Body of pancreas (tissue), 4 donors: ENCODE measurements around the gene DEDD.

Experiments
- CTCF ChIP-seq, 7 experiments: fragments of 450-650 bp in 4 of 7; fragments of 200-600 bp in 3 of 7; sonication (generic) in 3 of 7; IDR thresholded peaks; one replicate each; pipeline ENCODE4 v1.5.1; 2016 to 2019; ENCODE audit warnings: antibody characterized with exemption in 7 of 7
- POLR2A ChIP-seq, 3 donors: fragments of 450-650 bp; IDR thresholded peaks; one replicate each; pipeline ENCODE4 v1.6.1; 2016; ENCODE audit warnings: antibody characterized with exemption in 3 of 3, mild to moderate bottlenecking in 2 of 3

- TF ChIP-seq CTCF (IDR thresholded peaks at IDR 0.05) (no peak), POLR2A (IDR thresholded peaks at IDR 0.05) (peak; percentile 38 to 62 (median 53))
These were observed at the start of gene DEDD for GRCh38 chr1:161132410-161133219.
